Fibroblast of villous mesenchyme (primary cell): Measurements from ENCODE around the gene HOPX. TPM values are rescaled to one million over a fixed set of nuclear protein-coding genes. Genes with fewer than 3 reads are reported as not detected.
A peak's percentile ranks its signal among the peaks of the same experiment; 100 is the strongest.
"Not testable (repeated sequence)": the region's sequence is repeated elsewhere in the genome, so short reads cannot be mapped to it uniquely, and the experiment has no call there.

Experiments used
- DNase-seq: peaks from one replicate; pipeline ENCODE4 v3.0.0-alpha.2; 2010; ENCODE audit warnings: low read depth
- H3K4me3 ChIP-seq: 2 replicates; pipeline ENCODE4 v1.5.1; 2011; ENCODE audit warnings: low read depth, mild to moderate bottlenecking, low read length
- total RNA-seq: library from RNA; depleted of rRNA; stranded (reverse); fragments of >200 nt; gene quantifications from 2 replicates; pipeline ENCODE4 v1.2.3, GENCODE V29; 2012
- TF ChIP-seq, protein P1 (sequence below): IDR thresholded peaks from 2 replicates; pipeline ENCODE4 v1.5.1; 2012; ENCODE audit warnings: low read depth, mild to moderate bottlenecking, low read length; ENCODE audit not compliant: insufficient read depth

HOPX gene, protein sequence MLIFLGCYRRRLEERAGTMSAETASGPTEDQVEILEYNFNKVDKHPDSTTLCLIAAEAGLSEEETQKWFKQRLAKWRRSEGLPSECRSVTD
- under 0.01 and 0.97 TPM in 2 replicates for total RNA-seq

DNA sequence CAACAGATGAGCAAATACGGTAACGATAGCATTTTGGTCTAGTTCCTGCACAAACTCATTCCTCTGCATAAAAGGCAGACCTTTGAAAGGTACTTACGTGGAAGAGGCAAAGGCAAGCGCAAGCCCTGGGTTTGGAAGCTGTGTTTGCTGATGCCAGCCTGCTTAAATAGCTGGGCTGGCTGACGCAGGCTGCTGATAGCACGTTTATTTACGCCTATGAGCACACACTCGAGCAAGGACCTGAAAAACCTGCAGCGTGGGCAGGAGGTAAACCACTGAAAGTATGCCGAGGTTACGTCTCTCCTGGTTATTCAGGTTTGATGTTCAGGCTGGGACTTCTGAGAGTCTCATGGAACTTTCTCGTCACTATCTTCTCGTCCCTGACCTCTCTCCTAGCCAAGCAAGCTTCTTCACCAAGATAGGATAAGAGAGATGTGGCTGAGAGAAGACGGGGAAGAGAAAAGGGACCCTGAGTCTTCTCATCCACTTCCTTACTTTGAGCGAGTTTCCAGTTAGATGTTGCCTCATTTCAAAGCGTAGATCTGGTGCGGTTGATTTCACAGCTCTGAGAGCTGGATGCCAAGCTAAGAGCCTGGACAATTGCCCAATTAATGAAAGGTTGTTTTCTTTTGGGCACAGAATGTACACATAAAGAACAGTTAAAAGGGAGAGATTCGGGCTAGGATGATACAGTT is at the start of gene HOPX:
Gene HOPX (minus strand): TSS at position 139 of the 695 bp plus-strand sequence. CDS start 23,480 bp downstream, outside the sequence.
- peak; percentile 62 for DNase-seq
- TF ChIP-seq, protein P1, sequence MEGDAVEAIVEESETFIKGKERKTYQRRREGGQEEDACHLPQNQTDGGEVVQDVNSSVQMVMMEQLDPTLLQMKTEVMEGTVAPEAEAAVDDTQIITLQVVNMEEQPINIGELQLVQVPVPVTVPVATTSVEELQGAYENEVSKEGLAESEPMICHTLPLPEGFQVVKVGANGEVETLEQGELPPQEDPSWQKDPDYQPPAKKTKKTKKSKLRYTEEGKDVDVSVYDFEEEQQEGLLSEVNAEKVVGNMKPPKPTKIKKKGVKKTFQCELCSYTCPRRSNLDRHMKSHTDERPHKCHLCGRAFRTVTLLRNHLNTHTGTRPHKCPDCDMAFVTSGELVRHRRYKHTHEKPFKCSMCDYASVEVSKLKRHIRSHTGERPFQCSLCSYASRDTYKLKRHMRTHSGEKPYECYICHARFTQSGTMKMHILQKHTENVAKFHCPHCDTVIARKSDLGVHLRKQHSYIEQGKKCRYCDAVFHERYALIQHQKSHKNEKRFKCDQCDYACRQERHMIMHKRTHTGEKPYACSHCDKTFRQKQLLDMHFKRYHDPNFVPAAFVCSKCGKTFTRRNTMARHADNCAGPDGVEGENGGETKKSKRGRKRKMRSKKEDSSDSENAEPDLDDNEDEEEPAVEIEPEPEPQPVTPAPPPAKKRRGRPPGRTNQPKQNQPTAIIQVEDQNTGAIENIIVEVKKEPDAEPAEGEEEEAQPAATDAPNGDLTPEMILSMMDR = no peak
- H3K4me3 ChIP-seq = peak within 1 kb of the TSS; percentile 10

DNA sequence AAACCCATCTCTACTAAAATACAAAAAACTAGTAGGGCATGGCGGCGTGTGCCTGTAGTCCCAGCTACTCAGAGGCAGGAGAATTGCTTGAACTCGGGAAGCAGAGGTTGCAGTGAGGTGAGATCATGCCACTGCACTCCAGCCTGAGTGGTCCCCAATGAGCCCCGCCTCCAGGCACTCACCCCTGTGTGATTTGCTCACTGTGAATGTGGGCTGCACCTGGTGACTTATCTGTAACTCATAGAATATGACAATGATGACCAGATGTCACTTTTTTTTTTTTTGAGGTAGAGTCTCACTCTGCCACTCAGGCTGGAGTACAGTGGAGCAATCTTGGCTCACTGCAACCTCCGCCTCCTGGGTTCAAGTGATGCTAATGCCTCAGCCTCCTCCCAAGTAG is 49.0 kb upstream of the HOPX start:
- TF ChIP-seq, protein P1 = no peak
- H3K4me3 ChIP-seq = no peak overlapping the region
- no peak for DNase-seq

DNA sequence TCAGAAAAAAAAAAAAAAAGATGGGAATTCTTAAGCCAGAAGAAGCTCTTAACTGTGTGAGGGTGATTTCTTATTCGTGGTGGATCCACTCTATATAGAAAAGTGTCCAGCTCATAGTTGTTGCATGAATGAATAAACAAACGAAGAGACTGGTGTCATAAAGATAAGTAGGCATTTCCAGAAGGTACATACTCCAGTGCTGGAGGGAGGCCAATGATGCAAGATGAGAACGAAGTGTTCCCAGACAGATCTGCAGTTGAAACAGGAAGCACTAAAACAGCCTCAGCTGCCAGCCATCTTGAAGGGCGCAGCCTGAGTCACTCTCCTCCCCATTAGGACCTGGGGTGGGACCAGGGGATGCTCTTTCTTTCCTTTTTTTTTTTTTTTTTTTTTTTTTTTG is 47.4 kb upstream of the HOPX start:
- no peak overlapping the region for H3K4me3 ChIP-seq
- peak; percentile 100 for DNase-seq
- TF ChIP-seq, protein P1 = no peak

DNA sequence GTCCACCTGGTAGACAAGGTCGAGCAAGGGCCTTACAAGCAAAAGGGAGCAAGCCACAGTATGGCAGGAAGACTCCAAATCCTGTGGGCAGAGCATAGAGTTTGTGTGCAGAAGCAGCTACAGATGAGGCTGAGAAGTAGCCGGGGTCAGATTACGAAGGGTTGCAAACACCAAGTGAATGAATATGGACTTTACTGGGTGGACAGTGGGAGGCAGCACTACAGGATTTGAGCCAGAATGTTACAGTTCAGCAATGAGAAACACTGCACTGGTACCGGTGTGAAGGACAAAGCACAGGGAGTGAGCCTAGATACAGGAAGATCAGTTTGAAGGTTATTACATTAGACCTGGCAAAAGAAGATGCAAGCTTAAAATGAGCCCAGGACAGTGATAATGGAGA is 46.1 kb upstream of the HOPX start:
- TF ChIP-seq, protein P1 = no peak
- DNase-seq = peak; percentile 52

DNA sequence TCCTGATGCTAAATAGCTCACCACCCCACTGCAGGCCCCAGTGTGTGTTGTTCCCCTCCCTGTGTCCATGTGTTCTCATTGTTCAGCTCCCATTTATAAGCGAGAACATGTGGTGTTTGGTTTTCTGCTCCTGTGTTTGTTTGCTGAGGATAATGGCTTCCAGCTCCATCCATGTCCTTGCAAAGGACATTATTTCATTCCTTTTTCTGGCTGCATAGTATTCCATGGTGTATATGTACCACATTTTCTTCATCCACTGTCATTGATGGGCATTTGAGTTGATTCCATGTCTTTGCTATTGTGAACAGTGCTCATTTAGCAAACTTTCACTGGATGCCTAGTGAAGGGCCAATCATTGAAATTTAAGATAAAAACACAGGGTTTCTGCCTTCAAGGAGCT is 45.5 kb upstream of the HOPX start:
- not testable (repeated sequence) for DNase-seq, H3K4me3 ChIP-seq

More for the DNA sequence above, 46.1 kb upstream of the HOPX start:
- no peak overlapping the region for H3K4me3 ChIP-seq

DNA sequence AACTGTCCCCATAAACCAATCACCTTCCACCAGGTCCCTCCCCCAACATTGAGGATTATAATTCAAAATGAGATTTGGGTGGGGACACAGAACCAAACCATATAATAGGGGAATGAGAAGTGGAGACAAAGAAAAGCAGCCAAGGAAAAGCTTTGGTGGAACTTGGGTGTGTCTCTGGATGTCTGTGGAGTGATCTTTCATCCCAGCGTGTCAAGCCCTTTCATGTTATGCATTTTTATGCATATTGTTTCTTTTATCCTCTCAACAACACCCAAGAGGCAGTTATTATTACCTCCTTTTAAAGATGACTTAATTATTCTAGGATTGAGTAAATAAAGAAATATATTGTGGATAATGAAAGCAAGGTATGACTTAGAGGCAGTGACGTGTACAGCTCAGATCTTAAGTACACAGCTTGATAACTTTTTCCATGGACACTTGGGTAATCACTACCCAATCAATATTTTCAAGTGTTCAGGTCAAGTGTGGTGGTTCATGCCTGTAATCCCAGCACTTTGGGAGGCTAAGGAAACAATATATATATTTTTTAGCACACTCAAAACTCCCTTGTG is 42.6 kb upstream of the HOPX start:
- TF ChIP-seq, protein P1 = no peak
- no peak for DNase-seq
- no peak overlapping the region for H3K4me3 ChIP-seq

DNA sequence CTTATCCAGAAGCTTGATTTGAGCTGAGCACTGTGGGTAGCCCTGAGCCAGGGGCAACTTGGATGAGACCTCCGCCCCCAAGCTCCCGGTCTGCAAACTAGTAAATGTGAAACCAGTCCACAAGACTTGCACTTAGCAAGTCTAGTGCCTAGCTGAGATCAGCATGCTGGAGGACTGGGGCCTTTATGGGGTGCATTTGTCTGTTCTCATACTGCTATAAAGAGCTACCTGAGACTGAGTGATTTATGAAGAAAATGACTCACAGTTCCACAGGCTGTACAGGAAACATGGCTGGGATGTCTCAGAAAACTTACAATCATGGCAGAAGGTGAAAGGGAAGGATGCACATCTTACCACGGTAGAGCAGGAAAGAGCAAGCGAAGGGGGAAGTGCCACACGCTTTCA is 42.1 kb upstream of the HOPX start:
- DNase-seq = peak; percentile 11
- H3K4me3 ChIP-seq = no peak overlapping the region
- TF ChIP-seq, protein P1 = no peak
